CD8-positive, alpha-beta memory T cell (primary cell): Measurements from ENCODE around the gene HPD. TPM values are rescaled to one million over a fixed set of nuclear protein-coding genes. Genes with fewer than 3 reads are reported as not detected.

Experiments used
- CTCF ChIA-PET: fragments of 350-600 bp; sonication (Branson Sonifier 250); formaldehyde crosslinking; loops from one replicate; lab custom pipeline; 2021; ENCODE audit warnings: antibody characterized with exemption; lab: Charles Lee
- POLR2A ChIA-PET: fragments of 350-600 bp; sonication (Branson Sonifier 250); formaldehyde crosslinking; loops from one replicate; lab custom pipeline; 2021; ENCODE audit warnings: antibody characterized with exemption; lab: Charles Lee
- DNase-seq, 5 donors: peaks; one replicate each; pipeline versions ENCODE4 v3.0.0 to v3.0.0-alpha.2; 2020 to 2022; ENCODE audit warnings: mixed read lengths in 1 of 5
- H3K27ac ChIP-seq: one replicate; pipeline ENCODE4 v1.7.0; 2013; ENCODE audit warnings: low read depth, mild to moderate bottlenecking, low read length, moderate library complexity
- H3K27me3 ChIP-seq: 2 replicates; pipeline ENCODE4 v1.7.0; 2013; ENCODE audit warnings: low read length, mild to moderate bottlenecking; ENCODE audit not compliant: insufficient read depth, poor library complexity, severe bottlenecking
- H3K36me3 ChIP-seq: 2 replicates; pipeline ENCODE4 v1.7.0; 2013; ENCODE audit warnings: mild to moderate bottlenecking, low read length, moderate library complexity; ENCODE audit not compliant: insufficient read depth
- H3K4me1 ChIP-seq: 2 replicates; pipeline ENCODE4 v1.7.0; 2013; ENCODE audit warnings: mild to moderate bottlenecking, low read length, moderate library complexity; ENCODE audit not compliant: insufficient read depth
- H3K4me3 ChIP-seq: 2 replicates; pipeline ENCODE4 v1.7.0; 2013; ENCODE audit warnings: mild to moderate bottlenecking, low read length
- H3K9me3 ChIP-seq: 2 replicates; pipeline ENCODE4 v1.7.0; 2013; ENCODE audit warnings: mild to moderate bottlenecking, low read length
- H3K27ac Mint-ChIP-seq, 8 donors: one replicate each; pipeline ENCODE4 v1.8.0; 2020 to 2021; ENCODE audit warnings: mixed read lengths in 8 of 8, mild to moderate bottlenecking in 6 of 8, inconsistent platforms in 3 of 8, moderate library complexity in 3 of 8
- H3K27me3 Mint-ChIP-seq, 2 donors: one replicate each; pipeline ENCODE4 v1.8.0; 2020 to 2021; ENCODE audit warnings: mixed read lengths in 2 of 2, mild to moderate bottlenecking in 1 of 2, moderate library complexity in 1 of 2
- H3K36me3 Mint-ChIP-seq, 3 donors: one replicate each; pipeline ENCODE4 v1.8.0; 2020 to 2021; ENCODE audit warnings: mixed read lengths in 3 of 3, inconsistent platforms in 1 of 3, mild to moderate bottlenecking in 1 of 3
- H3K4me1 Mint-ChIP-seq, 3 donors: one replicate each; pipeline ENCODE4 v1.8.0; 2020 to 2021; ENCODE audit warnings: mixed read lengths in 3 of 3, inconsistent platforms in 1 of 3, mild to moderate bottlenecking in 1 of 3
- H3K4me3 Mint-ChIP-seq, 7 donors: one replicate each; pipeline ENCODE4 v1.8.0; 2020 to 2021; ENCODE audit warnings: mixed read lengths in 7 of 7, mild to moderate bottlenecking in 6 of 7, moderate library complexity in 4 of 7, inconsistent platforms in 2 of 7
- H3K9me3 Mint-ChIP-seq, 5 donors: one replicate each; pipeline ENCODE4 v1.8.0; 2020 to 2022; ENCODE audit warnings: mixed read lengths in 5 of 5, mild to moderate bottlenecking in 3 of 5, moderate library complexity in 2 of 5, inconsistent platforms in 1 of 5
- polyA plus RNA-seq: library from polyadenylated mRNA; unstranded; fragments of 300-500 nt; fragmentation: Illumina TruSeq; gene quantifications from one replicate; pipeline ENCODE4 v1.2.3, GENCODE V29; 2021
- total RNA-seq, 2 experiments: library from RNA; stranded (reverse); gene quantifications; one replicate each; pipeline ENCODE4 v1.2.3, GENCODE V29; 2021

The HPD gene
- total and polyA plus RNA-seq, 3 experiments from 2014 or later = not detected

GRCh38 chr12:121845701-121846100 is 13.0 kb downstream of the HPD start:
- H3K27ac Mint-ChIP-seq = no peak overlapping the region
- no peak overlapping the region for H3K4me3 ChIP-seq
- no peak overlapping the region for H3K27ac ChIP-seq
- no peak for DNase-seq
- CTCF ChIA-PET = interaction anchor here (0.9 kb wide), 1 partner anchor 70 kb away, joined by 3 read pairs; no protein-coding TSS in a partner anchor
- peaks cover 0 to 1% of the 10 kb centered on the region in 2 donors for H3K27me3 Mint-ChIP-seq
- H3K27me3 ChIP-seq = no peaks in the 10 kb centered on the region
- no peaks in the 10 kb centered on the region for H3K36me3 ChIP-seq
- POLR2A ChIA-PET = interaction anchor here (0.5 to 0.6 kb wide), 2 partner anchors 41 to 49 kb away, joined by 4 to 5 read pairs; no protein-coding TSS in a partner anchor
- no peaks in the 10 kb centered on the region for H3K4me1 ChIP-seq
- H3K36me3 Mint-ChIP-seq = no peaks in the 10 kb centered on the region
- no peaks in the 10 kb centered on the region for H3K9me3 ChIP-seq
- peaks cover 0 to 3% (median 1%) of the 10 kb centered on the region in 3 donors for H3K4me1 Mint-ChIP-seq
- no peak overlapping the region for H3K4me3 Mint-ChIP-seq
- H3K9me3 Mint-ChIP-seq = no peaks in the 10 kb centered on the region

- no peaks in the 10 kb centered on the region for H3K27me3 Mint-ChIP-seq
- POLR2A ChIA-PET = no interaction called here
- Histone ChIP-seq H3K36me3 (no peaks in the 10 kb centered on the region), H3K9me3 (no peaks in the 10 kb centered on the region), H3K4me3 (no peak overlapping the region), H3K4me1 (peaks cover 8% of the 10 kb centered on the region), H3K27me3 (no peaks in the 10 kb centered on the region), H3K27ac (no peak overlapping the region)
- peaks cover 15 to 18% (median 15%) of the 10 kb centered on the region in 3 donors for H3K4me1 Mint-ChIP-seq
- no peaks in the 10 kb centered on the region for H3K9me3 Mint-ChIP-seq
- H3K36me3 Mint-ChIP-seq = peaks cover 0 to 5% (median 0%) of the 10 kb centered on the region in 3 donors
- peak overlapping the region in 2 of 7 donors; percentile 70 to 72 for H3K4me3 Mint-ChIP-seq
- CTCF ChIA-PET = interaction anchor here (2.0 kb wide), 1 partner anchor 49 kb away, joined by 7 read pairs; no protein-coding TSS in a partner anchor
- DNase-seq = no peak
- H3K27ac Mint-ChIP-seq = peak overlapping the region in 4 of 8 donors; percentile 3 to 74 (median 32)
Measured at GRCh38 chr12:121843236-121843982, 15.2 kb downstream of the HPD start.

- Histone ChIP-seq H3K27me3 (no peaks in the 10 kb centered on the region), H3K4me1 (peaks cover 8% of the 10 kb centered on the region), H3K4me3 (peak overlapping the region; percentile 82), H3K9me3 (no peaks in the 10 kb centered on the region), H3K27ac (peak overlapping the region; percentile 68), H3K36me3 (no peaks in the 10 kb centered on the region)
- Mint-ChIP-seq H3K9me3 (no peaks in the 10 kb centered on the region), H3K27ac (peak overlapping the region in 7 of 8 donors; percentile 81 to 95 (median 90)), H3K27me3 (no peaks in the 10 kb centered on the region), H3K4me3 (peak overlapping the region; percentile 85 to 100 (median 98)), H3K36me3 (peaks cover 0 to 5% (median 0%) of the 10 kb centered on the region in 3 donors), H3K4me1 (peaks cover 15 to 18% (median 15%) of the 10 kb centered on the region in 3 donors)
- DNase-seq = no peak
- POLR2A ChIA-PET = interaction anchor here (0.5 to 1.0 kb wide), 3 partner anchors 39 to 63 kb away, joined by 3 to 6 read pairs (median 5); no protein-coding TSS in a partner anchor
- CTCF ChIA-PET = interaction anchor here (0.6 to 5.4 kb wide), 5 partner anchors 28 to 216 kb away, joined by 3 to 45 read pairs (median 3); partner anchors contain the start of genes PSMD9 and RHOF
Measured at GRCh38 chr12:121839993-121840761, 18.5 kb downstream of the HPD start.

- Mint-ChIP-seq H3K27ac (peak overlapping the region in 7 of 8 donors; percentile 81 to 95 (median 90)), H3K9me3 (no peaks in the 10 kb centered on the region), H3K4me3 (peak overlapping the region; percentile 85 to 100 (median 98)), H3K27me3 (no peaks in the 10 kb centered on the region), H3K4me1 (peaks cover 15 to 18% (median 15%) of the 10 kb centered on the region in 3 donors), H3K36me3 (peaks cover 0 to 5% (median 0%) of the 10 kb centered on the region in 3 donors)
- H3K4me1 ChIP-seq = peaks cover 8% of the 10 kb centered on the region
- peak; percentile 99 to 100 (median 99) for DNase-seq
- no peaks in the 10 kb centered on the region for H3K36me3 ChIP-seq
- ChIA-PET CTCF (interaction anchor here (1.0 to 5.4 kb wide), 10 partner anchors 12 to 141 kb away, joined by 3 to 45 read pairs (median 3); partner anchors contain the start of genes PSMD9, RHOF and TMEM120B), POLR2A (interaction anchor here (0.5 to 1.3 kb wide), 4 partner anchors 41 to 62 kb away, joined by 3 to 5 read pairs (median 4); no protein-coding TSS in a partner anchor)
- no peaks in the 10 kb centered on the region for H3K9me3 ChIP-seq
- H3K4me3 ChIP-seq = peak overlapping the region; percentile 82
- H3K27me3 ChIP-seq = no peaks in the 10 kb centered on the region
- H3K27ac ChIP-seq = peak overlapping the region; percentile 68
Measured at GRCh38 chr12:121839106-121839992, 19.3 kb downstream of the HPD start.

- CTCF ChIA-PET = interaction anchor here (0.6 to 5.4 kb wide), 10 partner anchors 11 to 215 kb away, joined by 3 to 45 read pairs (median 3); partner anchors contain the start of genes RHOF and TMEM120B
- DNase-seq = no peak
- H3K27me3 ChIP-seq = no peaks in the 10 kb centered on the region
- H3K4me1 Mint-ChIP-seq = peaks cover 15 to 18% (median 15%) of the 10 kb centered on the region in 3 donors
- POLR2A ChIA-PET = interaction anchor here (0.6 to 1.3 kb wide), 5 partner anchors 11 to 277 kb away, joined by 3 to 6 read pairs (median 4); no protein-coding TSS in a partner anchor
- peak overlapping the region in 1 of 7 donors; percentile 38 for H3K4me3 Mint-ChIP-seq
- no peak overlapping the region for H3K4me3 ChIP-seq
- peaks cover 0 to 6% (median 0%) of the 10 kb centered on the region in 3 donors for H3K36me3 Mint-ChIP-seq
- H3K9me3 ChIP-seq = no peaks in the 10 kb centered on the region
- H3K4me1 ChIP-seq = peaks cover 8% of the 10 kb centered on the region
- no peaks in the 10 kb centered on the region for H3K27me3 Mint-ChIP-seq
- no peaks in the 10 kb centered on the region for H3K36me3 ChIP-seq
- no peaks in the 10 kb centered on the region for H3K9me3 Mint-ChIP-seq
- no peak overlapping the region for H3K27ac ChIP-seq
- H3K27ac Mint-ChIP-seq = peak overlapping the region in 1 of 8 donors; percentile 46
Measured at GRCh38 chr12:121838126-121838525, 20.5 kb downstream of the HPD start.

GRCh38 chr12:121837680-121838079 is 21.0 kb downstream of the HPD start:
- no peaks in the 10 kb centered on the region for H3K27me3 Mint-ChIP-seq
- Histone ChIP-seq H3K27me3 (no peaks in the 10 kb centered on the region), H3K27ac (no peak overlapping the region), H3K9me3 (no peaks in the 10 kb centered on the region), H3K4me3 (no peak overlapping the region), H3K36me3 (no peaks in the 10 kb centered on the region), H3K4me1 (peaks cover 8% of the 10 kb centered on the region)
- ChIA-PET CTCF (interaction anchor here (0.6 to 5.4 kb wide), 9 partner anchors 10 to 214 kb away, joined by 3 to 45 read pairs (median 3); partner anchors contain the start of genes RHOF and TMEM120B), POLR2A (interaction anchor here (0.6 to 1.2 kb wide), 5 partner anchors 9 to 276 kb away, joined by 3 to 7 read pairs (median 4); no protein-coding TSS in a partner anchor)
- H3K4me1 Mint-ChIP-seq = peaks cover 15 to 18% (median 15%) of the 10 kb centered on the region in 3 donors
- no peak overlapping the region for H3K27ac Mint-ChIP-seq
- no peak for DNase-seq
- no peaks in the 10 kb centered on the region for H3K9me3 Mint-ChIP-seq
- H3K4me3 Mint-ChIP-seq = peak overlapping the region in 1 of 7 donors; percentile 38
- H3K36me3 Mint-ChIP-seq = peaks cover 0 to 6% (median 0%) of the 10 kb centered on the region in 3 donors
